GM12872 (cell line): ENCODE measurements around the gene RAD51B.

Source experiments
- TF ChIP-seq, protein P1 (sequence below): IDR thresholded peaks from 3 replicates; pipeline ENCODE4 v1.5.1; 2011; ENCODE audit warnings: low read depth, mild to moderate bottlenecking, low read length, moderate library complexity; ENCODE audit not compliant: insufficient read depth

The RAD51B gene

DNA sequence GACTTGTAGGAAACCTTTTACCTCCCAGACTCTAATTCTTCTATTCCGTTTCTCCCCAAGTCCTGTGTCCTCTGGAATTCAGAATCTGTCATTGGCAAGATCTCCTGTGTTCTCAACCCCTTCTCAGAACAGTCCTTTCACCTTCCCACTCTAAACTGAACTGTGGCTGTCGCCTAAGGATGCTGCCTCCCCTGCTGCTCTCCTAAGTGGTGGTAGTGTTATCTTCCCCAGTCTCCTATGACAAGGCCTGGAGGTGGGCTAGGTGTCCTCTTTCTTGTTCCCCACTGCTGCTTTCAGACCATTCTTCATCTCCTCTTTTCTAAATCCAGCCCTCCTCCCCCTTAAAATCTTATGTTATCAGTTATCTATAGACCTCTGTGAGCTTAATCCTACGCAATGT, 397.4 kb downstream of the RAD51B start:
- TF ChIP-seq, protein P1, sequence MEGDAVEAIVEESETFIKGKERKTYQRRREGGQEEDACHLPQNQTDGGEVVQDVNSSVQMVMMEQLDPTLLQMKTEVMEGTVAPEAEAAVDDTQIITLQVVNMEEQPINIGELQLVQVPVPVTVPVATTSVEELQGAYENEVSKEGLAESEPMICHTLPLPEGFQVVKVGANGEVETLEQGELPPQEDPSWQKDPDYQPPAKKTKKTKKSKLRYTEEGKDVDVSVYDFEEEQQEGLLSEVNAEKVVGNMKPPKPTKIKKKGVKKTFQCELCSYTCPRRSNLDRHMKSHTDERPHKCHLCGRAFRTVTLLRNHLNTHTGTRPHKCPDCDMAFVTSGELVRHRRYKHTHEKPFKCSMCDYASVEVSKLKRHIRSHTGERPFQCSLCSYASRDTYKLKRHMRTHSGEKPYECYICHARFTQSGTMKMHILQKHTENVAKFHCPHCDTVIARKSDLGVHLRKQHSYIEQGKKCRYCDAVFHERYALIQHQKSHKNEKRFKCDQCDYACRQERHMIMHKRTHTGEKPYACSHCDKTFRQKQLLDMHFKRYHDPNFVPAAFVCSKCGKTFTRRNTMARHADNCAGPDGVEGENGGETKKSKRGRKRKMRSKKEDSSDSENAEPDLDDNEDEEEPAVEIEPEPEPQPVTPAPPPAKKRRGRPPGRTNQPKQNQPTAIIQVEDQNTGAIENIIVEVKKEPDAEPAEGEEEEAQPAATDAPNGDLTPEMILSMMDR, result no peak

DNA sequence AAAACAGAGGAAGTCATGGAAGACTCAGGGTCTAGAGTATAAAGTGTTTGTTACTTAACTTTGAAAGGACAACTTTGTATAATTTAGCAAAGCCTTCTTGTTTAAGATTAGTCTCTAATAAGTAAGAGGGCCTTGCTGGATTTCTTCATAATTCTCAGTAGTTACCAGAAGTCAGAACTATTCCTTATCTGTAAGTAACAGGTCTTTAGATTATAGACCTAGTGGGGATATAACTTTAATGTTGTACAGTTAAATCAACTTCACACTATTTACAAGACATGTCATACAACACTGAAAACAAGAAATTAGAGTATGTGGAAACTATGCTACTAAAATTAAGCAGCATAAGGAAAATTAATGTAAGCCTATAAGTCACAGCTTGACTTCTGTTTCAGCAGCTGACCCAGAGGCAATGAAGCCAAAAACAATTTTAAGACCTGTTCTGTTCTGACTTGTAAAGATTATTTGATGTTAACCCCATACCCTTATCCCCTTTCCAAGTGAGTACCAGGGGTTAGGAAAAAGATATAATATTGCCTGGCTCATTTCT, 398.3 kb downstream of the RAD51B start:
- TF ChIP-seq, protein P1, result no peak

DNA sequence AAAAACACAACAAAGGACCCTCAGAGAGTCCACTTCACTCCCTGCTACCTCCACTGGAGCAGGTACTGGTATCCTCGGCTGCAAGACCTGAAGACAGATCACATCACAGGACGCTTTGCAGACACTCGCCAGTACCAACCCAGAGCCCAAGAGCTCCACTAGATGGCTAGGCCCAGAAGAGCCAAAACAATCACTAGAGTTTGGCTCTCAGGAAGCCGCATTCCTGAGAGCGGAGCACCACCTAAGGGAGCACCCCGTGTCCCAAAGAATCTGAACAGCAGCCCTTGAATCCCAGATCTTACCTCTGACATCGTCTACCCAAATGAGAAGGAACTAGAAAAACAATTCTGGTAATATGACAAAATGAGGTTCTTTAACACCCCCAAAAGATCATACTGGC, 399.8 kb downstream of the RAD51B start:
- TF ChIP-seq, protein P1, result no peak

DNA sequence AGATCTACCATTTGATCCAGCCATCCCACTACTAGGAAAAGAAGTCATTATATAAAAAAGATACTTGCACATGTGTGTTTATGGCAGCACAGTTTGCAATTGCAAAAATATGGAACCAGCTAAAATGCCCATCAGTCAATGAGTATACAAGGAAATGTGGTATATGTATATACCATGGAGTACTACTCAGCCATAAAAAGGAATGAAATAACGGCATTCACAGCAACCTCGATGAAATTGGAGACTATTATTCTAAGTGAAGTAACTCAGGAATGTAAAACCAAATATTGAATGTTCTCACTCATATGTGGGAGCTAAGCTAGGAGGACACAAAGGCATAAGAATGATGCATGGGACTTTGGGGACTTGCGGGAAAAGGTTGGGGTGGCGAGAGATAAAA, 402.6 kb downstream of the RAD51B start:
- TF ChIP-seq, protein P1, result no peak

DNA sequence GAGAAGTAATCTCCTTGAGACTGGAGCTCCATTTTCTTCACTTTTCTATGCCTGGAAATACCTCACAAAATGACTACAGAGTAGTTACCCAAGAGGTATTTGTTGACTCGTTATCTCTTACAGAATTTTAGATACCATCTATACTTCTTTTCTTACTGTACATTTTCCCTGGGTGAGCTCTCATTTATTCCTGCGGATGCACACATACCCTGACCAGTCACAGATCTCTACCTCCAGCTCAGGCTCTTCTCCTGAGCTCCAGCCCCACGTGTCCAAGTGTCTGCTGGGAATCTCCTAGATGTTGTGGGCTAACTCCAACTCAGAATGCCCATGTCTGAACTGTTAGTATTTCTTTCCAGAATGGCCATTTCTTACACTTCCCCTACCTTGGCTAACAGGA, 403.1 kb downstream of the RAD51B start:
- TF ChIP-seq, protein P1, result no peak

DNA sequence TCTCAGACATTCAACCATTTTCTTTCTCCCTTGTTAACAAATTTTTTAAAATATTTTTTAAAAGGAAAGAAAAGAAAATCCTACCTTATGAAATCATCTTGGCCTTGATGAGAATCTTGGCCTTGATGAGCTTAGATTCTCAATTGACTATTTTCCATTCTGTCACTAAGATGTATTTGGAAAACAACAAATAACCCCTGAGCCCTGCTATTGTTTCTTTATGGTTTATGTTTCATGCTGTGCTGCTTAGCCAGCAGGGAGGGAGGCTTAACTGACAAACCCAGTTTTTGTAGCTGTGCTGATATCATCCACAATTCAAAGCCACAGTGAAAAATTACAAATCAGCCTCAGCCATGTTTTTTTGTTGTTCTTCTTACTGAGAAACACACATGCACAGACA, 404.1 kb downstream of the RAD51B start:
- TF ChIP-seq, protein P1, result no peak

DNA sequence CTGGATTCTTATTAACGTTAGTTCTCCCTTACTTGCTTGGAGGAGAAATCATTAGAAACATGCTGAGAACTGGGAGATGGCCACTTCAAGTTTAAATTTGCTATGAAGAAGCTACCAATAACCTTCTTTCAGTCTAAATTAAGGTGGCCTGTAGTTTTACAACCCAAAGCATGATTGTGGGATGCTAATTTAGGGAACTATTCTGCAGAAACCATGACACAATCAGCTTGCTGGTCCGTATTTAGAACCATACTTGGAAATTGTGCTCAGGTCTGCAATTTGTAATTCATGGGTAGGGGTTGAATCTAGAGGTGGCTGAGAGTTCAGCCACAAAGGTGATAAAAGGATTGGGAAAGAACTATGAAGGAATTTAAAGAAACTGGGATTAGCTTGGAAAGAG, 405.7 kb downstream of the RAD51B start:
- TF ChIP-seq, protein P1, result no peak

DNA sequence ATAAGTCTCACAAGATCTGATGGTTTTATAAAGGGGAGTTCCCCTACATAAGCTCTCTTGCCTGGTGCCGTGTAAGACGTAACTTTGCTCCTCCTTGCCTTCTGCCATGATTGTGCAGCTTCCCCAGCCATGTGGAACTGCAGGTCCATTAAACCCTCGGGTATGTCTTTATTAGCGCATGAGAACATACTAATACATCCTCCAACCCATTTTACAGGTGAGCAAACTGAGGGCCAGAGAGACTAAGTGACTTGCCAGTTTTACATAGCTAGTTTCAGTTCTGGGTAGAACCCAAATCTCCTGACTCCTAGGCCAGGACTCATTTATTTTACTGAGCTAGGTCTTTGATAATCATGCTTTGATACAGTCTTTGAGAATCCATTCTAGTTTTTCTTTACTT, 406.9 kb downstream of the RAD51B start:
- TF ChIP-seq, protein P1, result no peak
